NCI-H460 (cell line): ENCODE measurements around the gene ARHGDIG. TPM values are rescaled to one million over a fixed set of nuclear protein-coding genes. Genes with fewer than 3 reads are reported as not detected.

Experiments used
- DNase-seq: peaks from one replicate; pipeline ENCODE4 v3.0.0-alpha.2; 2016; ENCODE audit warnings: low read depth; ENCODE audit errors: extremely low read depth
- total RNA-seq: library from RNA; depleted of rRNA; stranded (reverse); fragments of >200 nt; shearing (Covaris generic); gene quantifications from 2 replicates; pipeline ENCODE4 v1.2.3, GENCODE V29; 2014

The ARHGDIG gene
- total RNA-seq, 1 experiment from 2014 or later: 2.9 TPM

DNA sequence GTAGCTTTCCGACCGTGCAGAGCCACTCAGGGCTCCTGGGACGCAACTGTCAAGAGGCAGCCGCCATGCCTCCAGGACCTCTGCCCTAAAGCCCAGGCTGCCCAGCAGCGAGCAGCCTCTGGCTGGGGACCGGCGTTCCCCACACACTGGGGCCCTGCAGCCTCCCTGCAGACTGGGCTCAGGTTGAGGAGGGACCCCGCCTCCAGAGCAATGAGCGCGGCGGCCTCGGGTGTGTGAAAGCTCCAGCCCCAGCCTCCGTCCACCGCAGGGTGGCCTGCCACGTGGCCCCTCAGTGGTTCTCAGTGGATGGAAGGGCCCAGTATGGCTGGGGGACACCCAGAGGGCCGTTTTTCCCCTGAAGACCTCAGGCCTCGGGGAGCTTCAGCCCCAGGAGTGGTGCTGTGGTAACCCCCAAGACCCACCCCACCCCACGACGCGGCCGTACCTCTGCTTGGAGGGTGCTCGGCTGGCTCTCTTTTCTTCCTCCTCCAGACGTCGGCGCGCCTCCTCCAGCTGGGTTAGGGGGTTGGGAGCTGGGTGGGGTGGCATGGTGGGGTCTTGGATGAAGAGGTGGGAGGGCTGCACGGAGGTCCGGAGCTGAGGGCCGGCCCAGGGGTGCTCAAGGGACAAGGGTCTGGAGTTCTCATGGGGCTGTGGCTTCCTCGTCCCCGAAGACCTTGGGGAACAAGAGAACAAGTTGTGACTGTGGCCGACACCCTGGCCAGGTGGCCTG lies 12.8 kb downstream of the ARHGDIG start:
- no peak for DNase-seq

DNA sequence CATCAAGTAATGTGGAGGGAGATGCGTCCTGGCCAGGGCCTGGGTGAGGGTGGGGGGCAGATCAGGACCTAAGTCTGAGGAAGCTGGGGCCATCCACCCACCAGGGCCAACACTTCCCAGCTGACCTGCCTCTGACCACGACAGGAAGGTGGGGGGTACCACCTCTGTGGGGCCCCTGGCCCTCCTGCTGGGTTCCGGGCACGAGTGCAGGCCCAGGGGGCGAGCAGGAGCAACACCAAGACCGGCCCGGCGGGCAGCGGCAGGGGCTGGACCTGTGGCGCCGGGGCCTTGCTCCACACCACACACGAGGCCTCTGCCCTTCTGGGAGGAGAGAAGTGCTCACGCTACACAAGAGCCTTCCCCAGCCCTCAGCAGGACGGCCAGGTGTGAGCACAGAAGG lies 15.9 kb downstream of the ARHGDIG start:
- no peak for DNase-seq

GRCh38 chr16:296806-297510 lies 16.6 kb downstream of the ARHGDIG start:
- no peak for DNase-seq

DNA sequence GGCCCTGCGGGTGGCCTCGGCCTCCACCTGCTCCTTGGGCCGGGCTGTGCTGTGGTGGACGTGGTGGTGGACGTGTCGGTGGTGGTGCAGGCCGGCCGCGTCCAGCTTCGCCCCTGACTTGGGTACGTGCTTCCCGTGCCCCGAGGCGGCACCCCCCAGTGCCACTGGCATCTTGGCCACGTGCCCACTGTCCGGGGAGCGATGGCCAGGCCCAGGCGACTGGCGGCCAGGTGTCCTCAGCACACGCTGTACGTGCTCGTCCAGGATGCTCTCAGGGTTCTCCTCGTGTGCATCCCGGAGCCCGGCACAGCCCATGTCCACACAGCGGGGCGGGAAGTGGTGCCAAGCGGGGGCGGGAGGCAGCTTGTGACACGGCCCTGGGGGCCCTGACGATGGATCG lies 17.4 kb downstream of the ARHGDIG start:
- DNase-seq: no peak

DNA sequence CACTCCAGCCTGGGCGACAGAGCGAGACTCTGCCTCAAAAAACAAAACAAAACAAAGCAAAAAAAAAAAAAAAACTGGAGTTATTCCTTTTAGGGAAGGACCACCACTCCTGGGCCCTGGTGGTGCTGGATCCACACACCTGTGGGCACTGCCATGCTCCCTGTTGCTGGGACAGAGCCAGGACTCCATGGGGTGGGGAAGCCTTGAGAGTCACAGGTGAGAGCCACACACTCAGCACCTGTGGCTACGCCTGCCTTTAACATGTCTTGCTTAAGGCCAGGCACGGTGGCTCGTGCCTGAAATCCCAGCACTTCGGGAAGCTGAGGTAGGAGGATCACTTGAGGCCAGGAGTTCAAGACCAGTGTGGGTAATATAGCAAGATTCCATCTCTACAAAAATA lies 20.8 kb downstream of the ARHGDIG start:
- DNase-seq: no peak

GRCh38 chr16:301950-302349 lies 21.6 kb downstream of the ARHGDIG start:
- no peak for DNase-seq

DNA sequence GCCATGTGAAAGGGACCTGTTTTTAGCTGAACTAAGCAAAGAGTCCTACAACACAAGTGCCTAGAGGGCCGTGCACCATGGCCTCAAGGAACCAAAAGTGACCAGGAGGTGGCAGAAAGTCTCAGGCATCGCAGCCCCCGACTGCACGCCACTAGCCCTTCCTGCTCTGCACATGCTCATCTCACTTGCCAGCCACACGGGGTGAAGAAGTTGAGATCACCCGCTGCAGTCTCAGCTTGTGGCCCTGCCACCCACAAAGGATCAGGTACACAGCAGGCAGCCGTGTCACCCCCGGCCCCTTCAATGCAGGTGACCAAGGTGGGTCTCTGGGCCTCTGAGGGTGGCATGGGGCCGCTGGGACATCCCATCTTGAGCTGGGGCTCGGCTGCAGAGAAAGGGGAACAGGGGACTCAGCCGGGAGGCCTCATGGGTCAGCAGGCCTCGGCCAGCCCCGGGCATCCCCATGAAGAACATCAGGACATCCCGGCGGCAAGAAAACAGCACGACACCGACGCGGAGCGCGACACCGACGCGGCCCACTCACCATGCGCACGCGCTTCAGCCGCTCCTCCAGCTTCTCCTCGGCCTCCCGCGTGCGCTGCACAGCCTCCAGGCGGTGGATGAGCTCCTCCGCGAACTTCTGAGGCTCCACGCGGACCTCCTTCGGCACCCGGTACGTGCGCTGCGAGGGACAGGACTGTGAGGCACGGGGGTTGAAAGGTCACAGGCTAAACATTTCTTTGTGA lies 23.5 kb downstream of the ARHGDIG start:
- DNase-seq: no peak

- DNase-seq: no peak
Observed at GRCh38 chr16:305916-306626, 25.7 kb downstream of the ARHGDIG start.

DNA sequence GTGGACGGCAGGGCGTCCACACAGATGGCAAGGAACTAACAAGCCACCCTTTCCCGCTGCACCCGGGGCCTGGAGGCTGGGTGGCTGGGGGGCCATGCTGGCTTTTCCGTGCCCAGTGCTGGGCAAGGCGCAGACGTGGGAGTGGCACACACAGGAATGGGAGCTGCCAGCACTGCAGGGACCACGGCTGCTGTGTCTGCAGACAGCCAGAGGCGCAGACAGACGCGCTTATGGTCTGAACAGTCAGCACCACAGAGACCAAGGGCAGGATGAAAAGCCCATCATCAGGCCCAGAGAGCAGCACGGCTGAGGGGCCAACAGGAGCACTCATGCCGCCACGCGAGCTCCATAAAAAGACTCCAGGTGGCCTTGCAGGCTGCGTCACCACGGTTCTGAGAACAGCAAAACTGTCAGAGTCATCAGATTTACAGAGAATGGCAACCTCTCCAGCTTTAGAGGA lies 26.6 kb downstream of the ARHGDIG start:
- DNase-seq: no peak

- DNase-seq: no peak
Observed at GRCh38 chr16:307691-308312, 27.4 kb downstream of the ARHGDIG start.

- DNase-seq: no peak
Observed at GRCh38 chr16:309476-309875, 29.1 kb downstream of the ARHGDIG start.

GRCh38 chr16:311725-312124 lies 31.3 kb downstream of the ARHGDIG start:
- no peak for DNase-seq

- DNase-seq: no peak
Observed at GRCh38 chr16:314351-314750, 34.0 kb downstream of the ARHGDIG start.

GRCh38 chr16:314795-315299 lies 34.5 kb downstream of the ARHGDIG start:
- no peak for DNase-seq

DNA sequence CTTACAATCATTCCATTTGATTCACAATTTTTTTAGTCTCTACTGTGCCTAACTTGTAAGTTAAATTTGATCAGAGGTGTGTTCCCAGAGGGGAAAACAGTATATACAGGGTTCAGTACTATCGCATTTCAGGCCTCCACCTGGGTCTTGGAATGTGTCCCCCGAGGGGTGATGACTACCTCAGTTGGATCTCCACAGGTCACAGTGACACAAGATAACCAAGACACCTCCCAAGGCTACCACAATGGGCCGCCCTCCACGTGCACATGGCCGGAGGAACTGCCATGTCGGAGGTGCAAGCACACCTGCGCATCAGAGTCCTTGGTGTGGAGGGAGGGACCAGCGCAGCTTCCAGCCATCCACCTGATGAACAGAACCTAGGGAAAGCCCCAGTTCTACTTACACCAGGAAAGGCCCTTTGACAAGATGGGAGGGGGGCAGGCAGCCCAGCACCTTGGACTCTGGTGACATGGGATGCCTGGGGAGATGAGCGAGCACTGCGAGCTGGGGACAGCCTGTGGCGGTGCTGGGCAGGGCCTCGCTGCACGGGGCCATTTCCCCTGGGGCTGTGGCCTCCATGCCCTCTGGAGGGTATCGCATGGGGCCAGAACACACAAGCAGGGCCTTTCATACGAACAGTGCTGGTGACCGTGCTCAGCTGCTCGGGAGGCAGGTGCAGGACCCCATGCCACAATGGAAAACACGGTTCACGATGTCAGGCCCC lies 36.5 kb downstream of the ARHGDIG start:
- no peak for DNase-seq

GRCh38 chr16:317583-317982 lies 37.2 kb downstream of the ARHGDIG start:
- no peak for DNase-seq

DNA sequence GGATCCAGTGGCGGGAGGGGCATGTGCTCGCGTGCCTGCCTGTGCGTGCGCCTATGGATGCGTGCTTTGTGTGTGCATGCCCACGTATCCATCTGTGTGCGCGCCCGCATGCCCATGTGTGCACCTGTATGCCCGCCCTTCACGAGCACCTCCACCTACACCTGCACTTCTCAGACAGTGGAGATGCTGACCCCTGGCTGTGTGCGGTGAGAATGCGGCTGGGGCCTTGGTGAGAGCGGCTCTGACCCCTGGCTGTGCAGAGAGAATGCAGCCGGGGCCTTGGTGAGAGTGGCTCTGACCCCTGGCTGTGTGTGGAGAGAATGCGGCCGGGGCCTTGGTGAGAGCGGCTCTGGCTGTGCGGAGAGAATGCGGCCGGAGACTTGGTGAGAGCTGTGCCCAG lies 38.2 kb downstream of the ARHGDIG start:
- no peak for DNase-seq

- DNase-seq: no peak
Observed at GRCh38 chr16:320206-320605, 39.8 kb downstream of the ARHGDIG start.

GRCh38 chr16:321532-321931 lies 41.1 kb downstream of the ARHGDIG start:
- DNase-seq: no peak
